ENCODE results near the gene GRM8.
A peak's percentile ranks its signal among the peaks of the same experiment; 100 is the strongest.

Gene GRM8

GRCh38 chr7:126723966-126724544, 528.7 kb downstream of the GRM8 start:
- no peak for DNase-seq (ENCODE audit: low read depth)
- TF ChIP-seq, protein P1, sequence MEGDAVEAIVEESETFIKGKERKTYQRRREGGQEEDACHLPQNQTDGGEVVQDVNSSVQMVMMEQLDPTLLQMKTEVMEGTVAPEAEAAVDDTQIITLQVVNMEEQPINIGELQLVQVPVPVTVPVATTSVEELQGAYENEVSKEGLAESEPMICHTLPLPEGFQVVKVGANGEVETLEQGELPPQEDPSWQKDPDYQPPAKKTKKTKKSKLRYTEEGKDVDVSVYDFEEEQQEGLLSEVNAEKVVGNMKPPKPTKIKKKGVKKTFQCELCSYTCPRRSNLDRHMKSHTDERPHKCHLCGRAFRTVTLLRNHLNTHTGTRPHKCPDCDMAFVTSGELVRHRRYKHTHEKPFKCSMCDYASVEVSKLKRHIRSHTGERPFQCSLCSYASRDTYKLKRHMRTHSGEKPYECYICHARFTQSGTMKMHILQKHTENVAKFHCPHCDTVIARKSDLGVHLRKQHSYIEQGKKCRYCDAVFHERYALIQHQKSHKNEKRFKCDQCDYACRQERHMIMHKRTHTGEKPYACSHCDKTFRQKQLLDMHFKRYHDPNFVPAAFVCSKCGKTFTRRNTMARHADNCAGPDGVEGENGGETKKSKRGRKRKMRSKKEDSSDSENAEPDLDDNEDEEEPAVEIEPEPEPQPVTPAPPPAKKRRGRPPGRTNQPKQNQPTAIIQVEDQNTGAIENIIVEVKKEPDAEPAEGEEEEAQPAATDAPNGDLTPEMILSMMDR (IDR thresholded peaks at IDR 0.05; ENCODE audit: insufficient read depth, low read depth, low read length, missing control alignments), result no peak
- H3K4me3 ChIP-seq (ENCODE audit: low read depth, low read length), result no peak overlapping the region

- no peak overlapping the region for H3K4me3 ChIP-seq (ENCODE audit: low read depth, low read length)
- TF ChIP-seq, protein P1 (IDR thresholded peaks at IDR 0.05; ENCODE audit: insufficient read depth, low read depth, low read length, missing control alignments), result no peak
- peak; percentile 73 for DNase-seq (ENCODE audit: low read depth)
These were observed 532.5 kb downstream of the GRM8 start for GRCh38 chr7:126720232-126720631.

DNA sequence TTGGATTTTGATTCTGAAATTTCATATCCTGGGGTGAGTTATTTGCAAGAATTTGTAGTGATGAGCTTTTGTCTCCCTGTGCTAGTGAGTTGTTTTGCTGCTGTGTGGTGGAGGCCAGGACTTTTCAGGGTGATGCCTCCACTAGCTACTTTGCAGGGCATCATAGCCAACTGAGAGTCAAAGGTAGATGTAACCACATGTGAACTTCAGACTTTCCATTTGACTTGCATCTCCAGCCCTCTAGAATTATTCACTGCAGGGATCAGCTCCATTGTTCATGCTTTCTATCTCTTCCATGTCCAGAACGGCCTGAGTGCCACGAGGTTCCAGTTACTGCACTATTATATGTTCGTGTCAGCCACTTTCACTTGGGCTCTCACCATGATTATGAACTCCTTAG, 534.3 kb downstream of the GRM8 start:
- H3K4me3 ChIP-seq (ENCODE audit: low read depth, low read length), result no peak overlapping the region
- DNase-seq (ENCODE audit: low read depth), result peak; percentile 27

GRCh38 chr7:126716321-126716720, 536.4 kb downstream of the GRM8 start:
- H3K4me3 ChIP-seq (ENCODE audit: low read depth, low read length), result no peak overlapping the region
- no peak for DNase-seq (ENCODE audit: low read depth)
- TF ChIP-seq, protein P1 (IDR thresholded peaks at IDR 0.05; ENCODE audit: insufficient read depth, low read depth, low read length, missing control alignments), result no peak

More for the DNA sequence above, 534.3 kb downstream of the GRM8 start:
- TF ChIP-seq, protein P1 (IDR thresholded peaks at IDR 0.05; ENCODE audit: insufficient read depth, low read depth, low read length, missing control alignments), result no peak

GRCh38 chr7:126715076-126715475, 537.7 kb downstream of the GRM8 start:
- DNase-seq (ENCODE audit: low read depth), result no peak
- H3K4me3 ChIP-seq (ENCODE audit: low read depth, low read length), result no peak overlapping the region
- TF ChIP-seq, protein P1 (IDR thresholded peaks at IDR 0.05; ENCODE audit: insufficient read depth, low read depth, low read length, missing control alignments), result no peak

GRCh38 chr7:126702242-126703016, 550.3 kb downstream of the GRM8 start:
- peak; percentile 84 for DNase-seq (ENCODE audit: low read depth)

More at GRCh38 chr7:126702242-126703016, 550.3 kb downstream of the GRM8 start:
- no peak overlapping the region; the same call in 1 of the 2 replicates for H3K4me3 ChIP-seq (ENCODE audit: low read depth, low read length)
- TF ChIP-seq, protein P1 (IDR thresholded peaks at IDR 0.05; ENCODE audit: insufficient read depth, low read depth, low read length, missing control alignments), result no peak
